HG03103 (cell line): ENCODE data around the gene UTP4.
A peak's percentile ranks its signal among the peaks of the same experiment; 100 is the strongest.

Experiments used
- ATAC-seq: cut with Tn5 transposase; IDR thresholded peaks from one replicate; pipeline ENCODE4 v1.9.1; 2021; ENCODE audit warnings: low read depth; ENCODE audit not compliant: unreplicated experiment

The UTP4 gene

GRCh38 chr16:69132424-69133252, at the start of gene UTP4, which contains the start of gene CHTF8:
Gene UTP4, plus strand, starts transcription at chr16:69132649. Its CDS starts 811 bp downstream, at chr16:69133460.
Gene CHTF8, minus strand, starts transcription at chr16:69132588. Its CDS starts 11,130 bp downstream, at chr16:69121458.
- ATAC-seq, result peak; percentile 81

GRCh38 chr16:69083306-69083941, 49.0 kb upstream of the UTP4 start:
- ATAC-seq, result no peak

- no peak for ATAC-seq
Measured at GRCh38 chr16:69084289-69084688, 48.2 kb upstream of the UTP4 start.

GRCh38 chr16:69085032-69085695, 47.3 kb upstream of the UTP4 start:
- no peak for ATAC-seq

GRCh38 chr16:69087161-69087581, 45.3 kb upstream of the UTP4 start:
- no peak for ATAC-seq

GRCh38 chr16:69088684-69089083, 43.8 kb upstream of the UTP4 start:
- no peak for ATAC-seq

- ATAC-seq, result no peak
Measured at GRCh38 chr16:69089091-69089910, 43.1 kb upstream of the UTP4 start.

- ATAC-seq, result no peak
Measured at GRCh38 chr16:69093974-69094373, 38.5 kb upstream of the UTP4 start.

GRCh38 chr16:69094501-69094900, 37.9 kb upstream of the UTP4 start:
- ATAC-seq, result no peak

- ATAC-seq, result no peak
Measured at GRCh38 chr16:69095193-69095592, 37.3 kb upstream of the UTP4 start.

- ATAC-seq, result no peak
Measured at GRCh38 chr16:69100071-69100691, 32.3 kb upstream of the UTP4 start.

GRCh38 chr16:69105501-69106361, 26.7 kb upstream of the UTP4 start, which contains the start of gene HAS3:
Gene HAS3, plus strand, starts transcription at chr16:69105653. Its CDS starts 3,743 bp downstream, at chr16:69109396.
- ATAC-seq, result no peak

- no peak for ATAC-seq
Measured at GRCh38 chr16:69106491-69107315, 25.7 kb upstream of the UTP4 start.

- ATAC-seq, result no peak
Measured at GRCh38 chr16:69107316-69107962, 25.0 kb upstream of the UTP4 start.

GRCh38 chr16:69108064-69108904, 24.2 kb upstream of the UTP4 start:
- ATAC-seq, result no peak

GRCh38 chr16:69108905-69109252, 23.6 kb upstream of the UTP4 start:
- ATAC-seq, result no peak
